Measurements from ENCODE around the gene CACNA1E.

- no peak for TF ChIP-seq CTCF (conservative IDR thresholded peaks at IDR 0.05; ENCODE audit: low read length)
- TF ChIP-seq EZH2phosphoT487 (IDR thresholded peaks at IDR 0.05; ENCODE audit: borderline replicate concordance), result no peak
Measured at GRCh38 chr1:181594553-181594952, 111.2 kb downstream of the CACNA1E start.

Measured in Loucy (cell line).